ENCODE measurements around the gene SLCO6A1.
A peak's percentile ranks its signal among the peaks of the same experiment; 100 is the strongest.

The SLCO6A1 gene

GRCh38 chr5:102450313-102450990 lies 48.3 kb downstream of the SLCO6A1 start:
- DNase-seq, result peak; percentile 17

DNA sequence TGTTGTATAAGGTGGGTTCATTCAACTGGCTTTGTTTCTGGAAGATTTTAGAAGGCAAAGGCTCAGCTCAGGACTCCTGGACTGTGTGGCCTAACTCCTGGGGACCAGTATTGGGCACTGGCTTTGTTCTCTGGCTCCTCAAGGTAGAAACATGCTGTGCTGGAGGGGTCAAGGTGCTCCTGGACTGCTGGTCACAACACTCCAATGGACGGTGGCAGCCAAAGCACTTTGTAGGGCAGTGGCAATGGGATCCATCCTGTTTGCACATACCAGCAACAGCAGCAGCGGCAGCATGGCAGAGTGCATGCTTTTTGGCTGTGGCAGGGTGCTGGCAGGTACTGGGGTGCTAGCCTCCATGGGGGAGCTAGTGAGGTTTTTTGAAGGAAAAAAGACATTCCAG lies 65.3 kb downstream of the SLCO6A1 start:
- no peak for DNase-seq

GRCh38 chr5:102421647-102422046 lies 77.2 kb downstream of the SLCO6A1 start:
- DNase-seq, result no peak

DNA sequence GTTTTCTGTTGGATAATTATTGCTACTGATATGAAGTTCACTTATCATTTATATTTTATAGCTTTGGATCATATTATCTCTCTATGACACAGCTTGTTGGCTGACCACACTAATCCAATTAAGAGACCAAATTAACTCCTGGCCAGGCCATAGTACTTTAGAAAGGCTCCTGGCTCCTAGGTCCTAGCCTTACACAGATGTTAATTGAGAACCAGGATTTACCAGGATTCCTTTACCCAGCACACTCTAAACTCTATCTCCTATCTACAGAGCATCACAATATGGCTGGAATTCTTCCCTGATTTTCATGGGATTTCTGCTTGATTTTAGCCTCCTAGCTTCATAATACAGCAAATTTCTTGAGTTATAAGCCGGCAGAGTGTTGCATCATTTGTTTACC lies 80.3 kb downstream of the SLCO6A1 start:
- DNase-seq, result no peak

- no peak for DNase-seq
These were observed 84.4 kb downstream of the SLCO6A1 start for GRCh38 chr5:102414448-102414847.

- DNase-seq, result no peak
These were observed 110.6 kb downstream of the SLCO6A1 start for GRCh38 chr5:102388235-102388634.

DNA sequence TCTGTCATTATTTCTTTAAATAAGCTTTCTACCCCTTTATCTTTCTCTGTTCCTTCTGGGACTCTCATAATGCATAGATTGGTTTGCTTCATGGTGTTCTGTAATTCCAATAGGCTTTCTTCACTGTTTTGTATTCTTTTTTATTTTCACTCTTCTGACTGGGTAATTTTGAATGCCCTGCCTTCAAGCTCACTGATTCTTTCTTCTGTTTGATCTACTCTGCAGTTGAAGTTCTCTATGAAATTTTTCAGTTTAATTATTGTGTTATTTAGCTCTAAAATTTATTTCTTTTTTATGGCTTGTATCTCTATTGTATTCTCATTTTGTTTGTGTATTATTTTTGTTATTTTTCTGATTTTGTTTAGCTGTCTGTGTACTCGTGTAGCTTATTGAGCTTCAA lies 113.4 kb downstream of the SLCO6A1 start:
- no peak for DNase-seq

DNA sequence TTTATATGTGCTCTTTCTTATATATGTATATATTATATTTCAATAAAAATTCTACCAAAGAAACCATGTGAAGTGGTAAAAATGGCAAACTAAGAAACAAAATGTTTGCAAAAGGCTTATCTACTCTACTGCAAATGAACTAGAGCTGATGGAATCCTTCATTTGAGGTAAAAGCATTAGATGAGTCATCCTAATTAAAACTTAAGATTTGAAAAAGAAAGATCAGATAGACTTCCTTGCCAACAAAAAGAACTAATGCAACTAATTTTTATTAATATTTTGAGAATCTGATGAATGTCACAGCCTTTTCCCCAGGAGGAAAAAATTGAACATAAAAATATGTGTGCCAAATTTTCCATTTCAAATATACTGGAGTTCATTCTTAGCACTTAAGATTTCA lies 118.6 kb downstream of the SLCO6A1 start:
- DNase-seq, result no peak

GRCh38 chr5:102375876-102376275 lies 122.9 kb downstream of the SLCO6A1 start:
- DNase-seq, result no peak

GRCh38 chr5:102375272-102375671 lies 123.5 kb downstream of the SLCO6A1 start:
- no peak for DNase-seq

- DNase-seq, result no peak
These were observed 130.4 kb downstream of the SLCO6A1 start for GRCh38 chr5:102368392-102368791.

GRCh38 chr5:102341681-102342288 lies 157.0 kb downstream of the SLCO6A1 start:
- DNase-seq, result no peak

DNA sequence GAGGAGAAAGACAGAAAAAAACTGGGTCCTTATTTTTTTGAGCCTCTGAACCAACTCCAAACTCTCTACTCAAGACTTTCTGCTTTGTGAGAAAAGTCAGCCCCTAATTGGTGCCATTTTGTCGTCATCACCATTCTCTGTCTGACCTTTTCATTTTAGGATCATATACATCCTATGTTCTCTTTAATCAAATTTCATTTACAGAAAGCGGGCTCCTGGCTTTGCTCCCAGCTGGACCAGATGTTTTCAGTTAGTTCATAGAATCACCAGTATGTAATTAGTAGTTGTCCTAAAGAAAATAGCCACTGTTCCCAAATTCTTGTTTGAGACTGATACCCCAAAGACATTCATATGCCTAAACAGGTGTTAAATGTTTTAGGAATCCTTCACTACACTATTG lies 174.1 kb downstream of the SLCO6A1 start:
- no peak for DNase-seq
